ENCODE measurements around the gene NOS1AP. TPM values are rescaled to one million over a fixed set of nuclear protein-coding genes. Genes with fewer than 3 reads are reported as not detected.

The NOS1AP gene
- polyA plus RNA-seq, 1 of the 3 experiments (the other 2 are of a cell fraction) = 0.03 TPM

- no peaks in the 10 kb centered on the region for H3K9me3 ChIP-seq
- TF ChIP-seq RXRA (IDR thresholded peaks at IDR 0.05; ENCODE audit: borderline replicate concordance, low read depth) = no peak
- TF ChIP-seq REST (IDR thresholded peaks at IDR 0.05; ENCODE audit: low read depth, low read length) = no peak
- TF ChIP-seq, protein P1, sequence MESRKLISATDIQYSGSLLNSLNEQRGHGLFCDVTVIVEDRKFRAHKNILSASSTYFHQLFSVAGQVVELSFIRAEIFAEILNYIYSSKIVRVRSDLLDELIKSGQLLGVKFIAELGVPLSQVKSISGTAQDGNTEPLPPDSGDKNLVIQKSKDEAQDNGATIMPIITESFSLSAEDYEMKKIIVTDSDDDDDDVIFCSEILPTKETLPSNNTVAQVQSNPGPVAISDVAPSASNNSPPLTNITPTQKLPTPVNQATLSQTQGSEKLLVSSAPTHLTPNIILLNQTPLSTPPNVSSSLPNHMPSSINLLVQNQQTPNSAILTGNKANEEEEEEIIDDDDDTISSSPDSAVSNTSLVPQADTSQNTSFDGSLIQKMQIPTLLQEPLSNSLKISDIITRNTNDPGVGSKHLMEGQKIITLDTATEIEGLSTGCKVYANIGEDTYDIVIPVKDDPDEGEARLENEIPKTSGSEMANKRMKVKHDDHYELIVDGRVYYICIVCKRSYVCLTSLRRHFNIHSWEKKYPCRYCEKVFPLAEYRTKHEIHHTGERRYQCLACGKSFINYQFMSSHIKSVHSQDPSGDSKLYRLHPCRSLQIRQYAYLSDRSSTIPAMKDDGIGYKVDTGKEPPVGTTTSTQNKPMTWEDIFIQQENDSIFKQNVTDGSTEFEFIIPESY (IDR thresholded peaks at IDR 0.05; ENCODE audit: borderline replicate concordance, low read depth) = no peak
- TF ChIP-seq FOXM1 (IDR thresholded peaks at IDR 0.05; ENCODE audit: low read depth) = no peak
- TF ChIP-seq EP300 (IDR thresholded peaks at IDR 0.05; ENCODE audit: borderline replicate concordance in 1 of 2, low read depth in 1 of 2, low read length in 1 of 2) = no peak
- no peak for TF ChIP-seq NRF1 (IDR thresholded peaks at IDR 0.05; ENCODE audit: low read depth, low read length)
- no peak for TF ChIP-seq FOXJ3 (CRISPR knock-in tag; IDR thresholded peaks at IDR 0.05)
- TF ChIP-seq RFX5 (IDR thresholded peaks at IDR 0.05; ENCODE audit: low read length) = no peak
- TF ChIP-seq USF1 (IDR thresholded peaks at IDR 0.05; ENCODE audit: borderline replicate concordance, low read depth) = no peak
- TF ChIP-seq CHD2 (IDR thresholded peaks at IDR 0.05; ENCODE audit: low read length, partially characterized antibody) = no peak
- no peak for TF ChIP-seq RCOR1 (IDR thresholded peaks at IDR 0.05; ENCODE audit: low read length)
- TF ChIP-seq SIN3A (IDR thresholded peaks at IDR 0.05; ENCODE audit: borderline replicate concordance, low read depth, low read length) = no peak
- TF ChIP-seq, protein P2, sequence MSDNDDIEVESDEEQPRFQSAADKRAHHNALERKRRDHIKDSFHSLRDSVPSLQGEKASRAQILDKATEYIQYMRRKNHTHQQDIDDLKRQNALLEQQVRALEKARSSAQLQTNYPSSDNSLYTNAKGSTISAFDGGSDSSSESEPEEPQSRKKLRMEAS (IDR thresholded peaks at IDR 0.05; ENCODE audit: low read depth) = no peak
- TF ChIP-seq JUND (IDR thresholded peaks at IDR 0.05) = no peak
- TF ChIP-seq ELF1 (IDR thresholded peaks at IDR 0.05) = no peak
- no peak for TF ChIP-seq GATA2 (CRISPR knock-in tag; IDR thresholded peaks at IDR 0.05)
- TF ChIP-seq RAD21 (IDR thresholded peaks at IDR 0.05; ENCODE audit: low read length) = no peak
- no peaks in the 10 kb centered on the region for H3F3A ChIP-seq (replicated peaks; ENCODE audit: insufficient read depth)
- no peak within 1 kb of the TSS for H3K4me2 ChIP-seq
- H3K27ac ChIP-seq (ENCODE audit: low read depth in 2 of 2, low read length in 1 of 2) = no peak within 1 kb of the TSS
- H3K4me1 ChIP-seq (ENCODE audit: control insufficient read depth in 1 of 2, insufficient read depth in 2 of 2, low read depth in 1 of 2, low read length in 1 of 2) = peaks cover 0 to 25% of the 10 kb centered on the region in 2 experiments; a peak in 1 of 4 replicates
- H3K36me3 ChIP-seq (replicated peaks in 1 of 2; ENCODE audit: control insufficient read depth in 1 of 2, insufficient read depth in 2 of 2, low read length in 1 of 2) = no peaks in the 10 kb centered on the region
- H3K27me3 ChIP-seq (ENCODE audit: insufficient read depth) = peaks cover 5% of the 10 kb centered on the region; the same call in 1 of the 2 replicates
- 86% methylated on average over 5 of the region's 5 CpGs for WGBS (ENCODE audit: low lambda C conversion rate)
- H4K20me1 ChIP-seq (ENCODE audit: insufficient read depth) = no peaks in the 10 kb centered on the region
- H3K4me3 ChIP-seq (ENCODE audit: low read depth in 2 of 2, low read length in 1 of 2) = no peak within 1 kb of the TSS
- H3K79me2 ChIP-seq (ENCODE audit: insufficient read depth) = no peaks in the 10 kb centered on the region
- ChIA-PET CTCF (interaction anchor here (1.2 to 2.0 kb wide), 4 partner anchors 18 to 320 kb away, joined by 3 to 7 read pairs (median 4); no protein-coding TSS in a partner anchor), POLR2A (no interaction called here)
- H3K9me2 ChIP-seq = no peaks in the 10 kb centered on the region
- H2AFZ ChIP-seq (ENCODE audit: low read depth) = no peak within 1 kb of the TSS
- no peak for DNase-seq
- no peak within 1 kb of the TSS for H3K9ac ChIP-seq
Observed at GRCh38 chr1:162376691-162377090, 307.2 kb downstream of the NOS1AP start, which contains the start of gene SPATA46. TSS of gene SPATA46 (minus strand) at chr1:162376854. CDS start at chr1:162376790, 64 bp downstream.

All from SK-N-SH (cell line).